SK-N-MC (cell line): ENCODE results near the gene POLR2J.
"Not testable (repeated sequence)": the region's sequence is repeated elsewhere in the genome, so short reads cannot be mapped to it uniquely, and the experiment has no call there.

ENCODE experiments used
- EZH2 ChIP-seq: fragments of 200-600 bp; sonication (generic); IDR thresholded peaks from one replicate; pipeline ENCODE4 v1.6.1; 2017; ENCODE audit warnings: antibody characterized with exemption
- POLR2AphosphoS5 ChIP-seq: IDR thresholded peaks from 2 replicates; pipeline ENCODE4 v1.6.1; 2012; ENCODE audit warnings: mild to moderate bottlenecking, low read depth, low read length, borderline replicate concordance

GRCh38 chr7:102507410-102508088, 28.8 kb upstream of the POLR2J start:
- not testable (repeated sequence) for TF ChIP-seq EZH2, POLR2AphosphoS5
